Fibroblast of lung (primary cell): Measurements from ENCODE around the gene KSR2. TPM values are rescaled to one million over a fixed set of nuclear protein-coding genes. Genes with fewer than 3 reads are reported as not detected.

ENCODE experiments used
- DNase-seq, 2 donors: peaks; one replicate each; pipeline versions ENCODE4 v3.0.0 to v3.0.0-alpha.2; 2010; ENCODE audit warnings: low read depth in 2 of 2
- H2AFZ ChIP-seq: 2 replicates; pipeline ENCODE4 v1.5.1; 2012; ENCODE audit warnings: low read length, control low read depth, inconsistent platforms
- H3K27ac ChIP-seq: 2 replicates; pipeline ENCODE4 v1.5.1; 2011; ENCODE audit warnings: low read length, control low read depth; ENCODE audit not compliant: insufficient read depth
- H3K27me3 ChIP-seq: 2 replicates; pipeline ENCODE4 v1.5.1; 2011; ENCODE audit warnings: mild to moderate bottlenecking, low read length; ENCODE audit not compliant: control insufficient read depth, insufficient read depth
- H3K36me3 ChIP-seq: 2 replicates; pipeline ENCODE4 v1.5.1; 2011; ENCODE audit warnings: low read length; ENCODE audit not compliant: control insufficient read depth, insufficient read depth
- H3K4me1 ChIP-seq: 2 replicates; pipeline ENCODE4 v1.5.1; 2011; ENCODE audit warnings: low read length; ENCODE audit not compliant: control insufficient read depth, insufficient read depth; ENCODE audit errors: extremely low read depth
- H3K4me2 ChIP-seq: 2 replicates; pipeline ENCODE4 v1.5.1; 2011; ENCODE audit warnings: low read length, control low read depth; ENCODE audit not compliant: insufficient read depth; ENCODE audit errors: extremely low read depth
- H3K4me3 ChIP-seq, 4 experiments: fragments of 200-600 bp in 1 of 4; sonication (generic) in 1 of 4; replicated peaks in 1 of 4; 2 replicates each; pipeline ENCODE4 v1.5.1; 2011 to 2016; ENCODE audit warnings: low read length in 4 of 4, low read depth in 3 of 4, mild to moderate bottlenecking in 3 of 4, control low read depth in 2 of 4, inconsistent platforms in 1 of 4, mixed read lengths in 1 of 4; ENCODE audit not compliant: insufficient read depth in 1 of 4; ENCODE audit errors: control extremely low read depth in 1 of 4
- H3K79me2 ChIP-seq: 2 replicates; pipeline ENCODE4 v1.5.1; 2012; ENCODE audit warnings: mild to moderate bottlenecking, low read length, inconsistent platforms; ENCODE audit not compliant: control insufficient read depth, insufficient read depth
- H3K9ac ChIP-seq: 2 replicates; pipeline ENCODE4 v1.5.1; 2011; ENCODE audit warnings: mild to moderate bottlenecking, low read length, control low read depth; ENCODE audit not compliant: insufficient read depth
- H3K9me3 ChIP-seq: 2 replicates; pipeline ENCODE4 v1.5.1; 2012; ENCODE audit warnings: low read depth, low read length; ENCODE audit not compliant: control insufficient read depth, insufficient read depth
- H4K20me1 ChIP-seq: 2 replicates; pipeline ENCODE4 v1.5.1; 2011; ENCODE audit warnings: low read length; ENCODE audit not compliant: control insufficient read depth, insufficient read depth; ENCODE audit errors: extremely low read depth
- EZH2 ChIP-seq: IDR thresholded peaks from 2 replicates; pipeline ENCODE4 v1.5.1; 2012; ENCODE audit warnings: low read length, control low read depth, mild to moderate bottlenecking; ENCODE audit errors: missing control alignments
- polyA plus RNA-seq, 2 donors: library from polyadenylated mRNA; depleted of rRNA in 1 of 2; stranded (reverse) in 1 of 2; unstranded in 1 of 2; fragments of >200 nt; gene quantifications; 2 replicates each; pipeline ENCODE4 v1.2.1, GENCODE V29; 2011 to 2012; ENCODE audit warnings: missing spikeins in 1 of 2
- total RNA-seq: library from RNA; depleted of rRNA; stranded (reverse); fragments of >200 nt; gene quantifications from 2 replicates; pipeline ENCODE4 v1.2.1, GENCODE V29; 2014
- TF ChIP-seq, protein P1 (sequence below), 2 donors: IDR thresholded peaks in 1 of 2; conservative IDR thresholded peaks in 1 of 2; 1 replicate in 1 of 2; 2 replicates in 1 of 2; pipeline ENCODE4 v1.5.1; 2011 to 2012; ENCODE audit warnings: low read length in 2 of 2, control low read depth in 1 of 2, inconsistent platforms in 1 of 2, low read depth in 1 of 2, mild to moderate bottlenecking in 1 of 2

Gene KSR2
- total and polyA plus RNA-seq, 2 donors (not counting 1 experiment from before 2014, with no cell fraction given): not detected

GRCh38 chr12:117855165-117855564 lies 113.6 kb downstream of the KSR2 start:
- no peaks in the 10 kb centered on the region for H3K79me2 ChIP-seq
- no peak for DNase-seq
- no peak overlapping the region for H2AFZ ChIP-seq
- no peaks in the 10 kb centered on the region for H3K9me3 ChIP-seq
- no peaks in the 10 kb centered on the region for H4K20me1 ChIP-seq
- H3K4me1 ChIP-seq: no peaks in the 10 kb centered on the region
- TF ChIP-seq, protein P1, sequence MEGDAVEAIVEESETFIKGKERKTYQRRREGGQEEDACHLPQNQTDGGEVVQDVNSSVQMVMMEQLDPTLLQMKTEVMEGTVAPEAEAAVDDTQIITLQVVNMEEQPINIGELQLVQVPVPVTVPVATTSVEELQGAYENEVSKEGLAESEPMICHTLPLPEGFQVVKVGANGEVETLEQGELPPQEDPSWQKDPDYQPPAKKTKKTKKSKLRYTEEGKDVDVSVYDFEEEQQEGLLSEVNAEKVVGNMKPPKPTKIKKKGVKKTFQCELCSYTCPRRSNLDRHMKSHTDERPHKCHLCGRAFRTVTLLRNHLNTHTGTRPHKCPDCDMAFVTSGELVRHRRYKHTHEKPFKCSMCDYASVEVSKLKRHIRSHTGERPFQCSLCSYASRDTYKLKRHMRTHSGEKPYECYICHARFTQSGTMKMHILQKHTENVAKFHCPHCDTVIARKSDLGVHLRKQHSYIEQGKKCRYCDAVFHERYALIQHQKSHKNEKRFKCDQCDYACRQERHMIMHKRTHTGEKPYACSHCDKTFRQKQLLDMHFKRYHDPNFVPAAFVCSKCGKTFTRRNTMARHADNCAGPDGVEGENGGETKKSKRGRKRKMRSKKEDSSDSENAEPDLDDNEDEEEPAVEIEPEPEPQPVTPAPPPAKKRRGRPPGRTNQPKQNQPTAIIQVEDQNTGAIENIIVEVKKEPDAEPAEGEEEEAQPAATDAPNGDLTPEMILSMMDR (conservative IDR thresholded peaks at IDR 0.05 in 1 of 2, IDR thresholded peaks at IDR 0.05 in 1 of 2; ENCODE audit: low read depth in 1 of 2, low read length in 2 of 2): no peak
- TF ChIP-seq EZH2: no peak
- H3K27me3 ChIP-seq: no peaks in the 10 kb centered on the region
- H3K4me2 ChIP-seq: no peak overlapping the region
- H3K4me3 ChIP-seq: no peak overlapping the region
- H3K36me3 ChIP-seq: no peaks in the 10 kb centered on the region
- H3K9ac ChIP-seq: no peak overlapping the region
- no peak overlapping the region for H3K27ac ChIP-seq

GRCh38 chr12:117854339-117855012 lies 114.3 kb downstream of the KSR2 start:
- Histone ChIP-seq H2AFZ (no peak overlapping the region), H4K20me1 (no peaks in the 10 kb centered on the region), H3K36me3 (no peaks in the 10 kb centered on the region), H3K4me1 (no peaks in the 10 kb centered on the region), H3K4me3 (no peak overlapping the region), H3K79me2 (no peaks in the 10 kb centered on the region), H3K9me3 (no peaks in the 10 kb centered on the region), H3K4me2 (no peak overlapping the region), H3K9ac (no peak overlapping the region), H3K27me3 (no peaks in the 10 kb centered on the region), H3K27ac (no peak overlapping the region)
- TF ChIP-seq EZH2: no peak
- TF ChIP-seq, protein P1 (conservative IDR thresholded peaks at IDR 0.05 in 1 of 2, IDR thresholded peaks at IDR 0.05 in 1 of 2; ENCODE audit: low read depth in 1 of 2, low read length in 2 of 2): peak; percentile 53 to 68
- DNase-seq: peak; percentile 22 to 33

DNA sequence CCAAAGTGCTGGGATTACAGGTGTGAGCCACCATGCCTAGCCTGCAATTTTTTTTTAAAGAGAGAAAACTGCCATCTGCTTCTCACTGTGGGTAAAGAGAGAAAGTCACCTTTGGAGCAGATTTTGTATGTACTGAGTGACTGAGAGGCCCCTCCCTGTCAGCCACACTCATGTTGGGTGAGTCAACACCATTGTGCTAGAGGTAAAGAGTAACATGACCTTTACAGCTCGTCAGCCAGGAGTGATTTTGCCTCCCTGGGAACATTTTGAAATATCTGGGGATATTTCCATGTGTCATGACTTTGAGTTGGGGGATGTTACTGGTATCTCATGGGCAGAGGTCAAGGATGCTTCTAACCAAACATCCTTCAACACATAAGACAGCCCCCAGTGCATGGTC lies 115.2 kb downstream of the KSR2 start:
- DNase-seq: peak in 1 of 2 donors; percentile 10
- no peaks in the 10 kb centered on the region for H3K36me3 ChIP-seq
- TF ChIP-seq, protein P1 (conservative IDR thresholded peaks at IDR 0.05 in 1 of 2, IDR thresholded peaks at IDR 0.05 in 1 of 2; ENCODE audit: low read depth in 1 of 2, low read length in 2 of 2): no peak
- TF ChIP-seq EZH2: no peak
- no peaks in the 10 kb centered on the region for H3K4me1 ChIP-seq
- H3K4me3 ChIP-seq: no peak overlapping the region
- no peak overlapping the region for H3K27ac ChIP-seq
- no peak overlapping the region for H3K9ac ChIP-seq
- H2AFZ ChIP-seq: no peak overlapping the region
- no peaks in the 10 kb centered on the region for H4K20me1 ChIP-seq
- H3K79me2 ChIP-seq: no peaks in the 10 kb centered on the region
- no peaks in the 10 kb centered on the region for H3K9me3 ChIP-seq
- no peak overlapping the region for H3K4me2 ChIP-seq
- no peaks in the 10 kb centered on the region for H3K27me3 ChIP-seq
